ENCODE data around the gene UNC5C. TPM values are rescaled to one million over a fixed set of nuclear protein-coding genes. Genes with fewer than 3 reads are reported as not detected.

The UNC5C gene
- polyA plus RNA-seq, 1 of the 3 experiments (the other 2 are of a cell fraction): 3.3 TPM

DNA sequence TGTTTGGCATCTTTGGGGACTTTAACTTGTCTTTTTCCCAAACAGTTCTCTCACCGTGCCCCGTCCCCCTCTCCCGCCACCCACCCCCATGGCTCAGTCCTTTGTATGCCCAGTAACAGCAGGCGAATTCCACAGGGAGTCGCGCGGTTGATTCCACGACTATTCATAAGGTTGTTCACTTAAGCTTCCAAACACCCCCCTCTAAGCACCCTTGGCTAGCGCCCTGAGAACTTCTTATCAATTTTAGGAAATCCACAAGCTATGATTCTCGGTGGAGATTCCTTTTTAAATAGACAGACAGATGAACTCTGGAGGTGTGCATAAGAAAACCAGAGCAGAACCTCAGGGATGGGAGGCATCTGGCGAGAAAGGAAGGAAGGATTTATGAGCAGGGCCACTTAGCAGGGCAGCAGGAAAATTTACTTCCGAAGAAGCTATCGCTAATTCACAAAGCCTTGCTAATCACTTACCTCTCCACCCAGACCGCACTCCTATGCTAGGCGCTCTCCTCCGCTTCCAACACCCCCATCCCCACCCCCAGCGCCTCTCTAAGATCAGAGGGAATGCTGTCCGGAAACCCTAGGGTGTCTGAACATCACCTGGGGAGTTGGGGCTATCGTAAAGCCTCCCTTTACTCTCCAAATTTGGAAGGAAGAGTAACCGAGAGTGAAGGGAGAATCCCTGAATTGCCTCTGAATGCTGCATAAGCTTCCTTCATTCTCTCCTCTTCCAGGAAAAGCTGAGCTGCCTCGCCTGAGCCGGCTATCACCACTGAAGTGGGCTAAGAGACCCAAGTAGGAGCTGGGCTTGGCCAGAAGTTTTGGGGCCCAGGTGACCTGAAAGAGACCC is 1.7 kb downstream of the UNC5C start:
- peak; percentile 47 for DNase-seq
- TF ChIP-seq GABPA (IDR thresholded peaks at IDR 0.05; ENCODE audit: low read depth) (no peak), TAF1 (IDR thresholded peaks at IDR 0.05; ENCODE audit: borderline replicate concordance, low read depth, low read length) (peak; percentile 24; the same call in 1 of the 2 replicates), FOSL2 (IDR thresholded peaks at IDR 0.05; ENCODE audit: borderline replicate concordance, low read depth) (no peak), TEAD4 (IDR thresholded peaks at IDR 0.05; ENCODE audit: borderline replicate concordance, insufficient read depth) (no peak)
- ChIA-PET CTCF (interaction anchor here (0.6 to 14.1 kb wide), 12 partner anchors 9 to 926 kb away, joined by 3 to 183 read pairs (median 4); no protein-coding TSS in a partner anchor), POLR2A (interaction anchor here (1.0 to 5.6 kb wide), 11 partner anchors 10 to 377 kb away, joined by 4 to 39 read pairs (median 7); no protein-coding TSS in a partner anchor)
- Histone ChIP-seq H3K79me2 (ENCODE audit: insufficient read depth) (peaks cover 37% of the 10 kb centered on the region), H3K4me2 (peak overlapping the region; percentile 84), H3F3A (replicated peaks; ENCODE audit: insufficient read depth) (peaks cover 19% of the 10 kb centered on the region), H3K9ac (peak overlapping the region; percentile 61), H4K20me1 (ENCODE audit: insufficient read depth) (no peaks in the 10 kb centered on the region), H3K27ac (ENCODE audit: low read depth in 2 of 2, low read length in 1 of 2) (peak overlapping the region; percentile 59 to 98), H3K9me2 (no peaks in the 10 kb centered on the region), H3K9me3 (no peaks in the 10 kb centered on the region), H3K4me3 (ENCODE audit: low read depth in 2 of 2, low read length in 1 of 2) (peak overlapping the region; percentile 82 to 95), H2AFZ (ENCODE audit: low read depth) (peak overlapping the region; percentile 80), H3K4me1 (ENCODE audit: control insufficient read depth in 1 of 2, insufficient read depth in 2 of 2, low read depth in 1 of 2, low read length in 1 of 2) (peaks cover 0 to 12% of the 10 kb centered on the region in 2 experiments; a peak in 1 of 4 replicates), H3K36me3 (replicated peaks in 1 of 2; ENCODE audit: control insufficient read depth in 1 of 2, insufficient read depth in 2 of 2, low read length in 1 of 2) (peaks cover 2 to 6% of the 10 kb centered on the region in 2 experiments), H3K27me3 (ENCODE audit: insufficient read depth) (no peaks in the 10 kb centered on the region)
- 7% methylated on average over 22 of the region's 22 CpGs for WGBS (ENCODE audit: low lambda C conversion rate)

- POLR2A ChIA-PET: interaction anchor here (1.2 to 5.6 kb wide), 5 partner anchors 9 to 35 kb away, joined by 4 to 39 read pairs (median 11); no protein-coding TSS in a partner anchor
- Histone ChIP-seq H3K79me2 (ENCODE audit: insufficient read depth) (peaks cover 37% of the 10 kb centered on the region), H3K36me3 (replicated peaks in 1 of 2; ENCODE audit: control insufficient read depth in 1 of 2, insufficient read depth in 2 of 2, low read length in 1 of 2) (peaks cover 2 to 6% of the 10 kb centered on the region in 2 experiments), H2AFZ (ENCODE audit: low read depth) (peak overlapping the region; percentile 80; the same call in 1 of the 2 replicates), H3K27me3 (ENCODE audit: insufficient read depth) (no peaks in the 10 kb centered on the region), H3K9me3 (no peaks in the 10 kb centered on the region), H3K4me3 (ENCODE audit: low read depth in 2 of 2, low read length in 1 of 2) (peak overlapping the region; percentile 82 to 95), H3F3A (replicated peaks; ENCODE audit: insufficient read depth) (peaks cover 24% of the 10 kb centered on the region), H3K4me2 (peak overlapping the region; percentile 84), H3K27ac (ENCODE audit: low read depth in 2 of 2, low read length in 1 of 2) (peak overlapping the region; percentile 59 to 98), H4K20me1 (ENCODE audit: insufficient read depth) (no peaks in the 10 kb centered on the region), H3K4me1 (ENCODE audit: control insufficient read depth in 1 of 2, insufficient read depth in 2 of 2, low read depth in 1 of 2, low read length in 1 of 2) (peaks cover 0 to 10% of the 10 kb centered on the region in 2 experiments; a peak in 1 of 4 replicates), H3K9me2 (no peaks in the 10 kb centered on the region), H3K9ac (peak overlapping the region; percentile 61)
- CTCF ChIA-PET: interaction anchor here (1.0 to 14.1 kb wide), 7 partner anchors 8 to 806 kb away, joined by 3 to 183 read pairs (median 4); no protein-coding TSS in a partner anchor
- no peak for DNase-seq
- peak; percentile 53 for TF ChIP-seq GATA2 (CRISPR knock-in tag; IDR thresholded peaks at IDR 0.05)
- no peak for TF ChIP-seq USF1 (IDR thresholded peaks at IDR 0.05; ENCODE audit: borderline replicate concordance, low read depth)
- peak in 1 of 2 experiments; percentile 23; a peak in 1 of 4 replicates for TF ChIP-seq EP300 (IDR thresholded peaks at IDR 0.05; ENCODE audit: borderline replicate concordance in 1 of 2, low read depth in 1 of 2, low read length in 1 of 2)
- no peak for TF ChIP-seq MXI1 (IDR thresholded peaks at IDR 0.05; ENCODE audit: low read depth, low read length)
- TF ChIP-seq, protein P1, sequence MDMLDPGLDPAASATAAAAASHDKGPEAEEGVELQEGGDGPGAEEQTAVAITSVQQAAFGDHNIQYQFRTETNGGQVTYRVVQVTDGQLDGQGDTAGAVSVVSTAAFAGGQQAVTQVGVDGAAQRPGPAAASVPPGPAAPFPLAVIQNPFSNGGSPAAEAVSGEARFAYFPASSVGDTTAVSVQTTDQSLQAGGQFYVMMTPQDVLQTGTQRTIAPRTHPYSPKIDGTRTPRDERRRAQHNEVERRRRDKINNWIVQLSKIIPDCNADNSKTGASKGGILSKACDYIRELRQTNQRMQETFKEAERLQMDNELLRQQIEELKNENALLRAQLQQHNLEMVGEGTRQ (IDR thresholded peaks at IDR 0.05; ENCODE audit: borderline replicate concordance, low read depth, low read length): no peak
- TF ChIP-seq RCOR1 (IDR thresholded peaks at IDR 0.05; ENCODE audit: low read length): no peak
- no peak for TF ChIP-seq NFIC (IDR thresholded peaks at IDR 0.05; ENCODE audit: borderline replicate concordance)
- no peak for TF ChIP-seq EZH2phosphoT487 (IDR thresholded peaks at IDR 0.05; ENCODE audit: borderline replicate concordance, low read depth)
- no peak for TF ChIP-seq FOXM1 (IDR thresholded peaks at IDR 0.05; ENCODE audit: low read depth)
- no peak for TF ChIP-seq YY1 (IDR thresholded peaks at IDR 0.05; ENCODE audit: low read depth)
- no peak for TF ChIP-seq TAF1 (IDR thresholded peaks at IDR 0.05; ENCODE audit: borderline replicate concordance, low read depth, low read length)
- 0 out of 2 replicates have a peak, but pooled peaks have one; percentile 50 for TF ChIP-seq FOXJ3 (CRISPR knock-in tag; IDR thresholded peaks at IDR 0.05)
- peak; percentile 22 for TF ChIP-seq RAD21 (IDR thresholded peaks at IDR 0.05; ENCODE audit: low read length)
- 7% methylated on average over 3 of the region's 3 CpGs for WGBS (ENCODE audit: low lambda C conversion rate)
Measured at GRCh38 chr4:95546221-95546620, 2.6 kb downstream of the UNC5C start.
